ENCODE data around the gene AXDND1. TPM values are rescaled to one million over a fixed set of nuclear protein-coding genes. Genes with fewer than 3 reads are reported as not detected.

The AXDND1 gene
- total and polyA plus RNA-seq, 2 of the 8 experiments (the other 6 are each of a cell fraction or from before 2014, with no cell fraction given) = 0.61 TPM; not detected in 1

DNA sequence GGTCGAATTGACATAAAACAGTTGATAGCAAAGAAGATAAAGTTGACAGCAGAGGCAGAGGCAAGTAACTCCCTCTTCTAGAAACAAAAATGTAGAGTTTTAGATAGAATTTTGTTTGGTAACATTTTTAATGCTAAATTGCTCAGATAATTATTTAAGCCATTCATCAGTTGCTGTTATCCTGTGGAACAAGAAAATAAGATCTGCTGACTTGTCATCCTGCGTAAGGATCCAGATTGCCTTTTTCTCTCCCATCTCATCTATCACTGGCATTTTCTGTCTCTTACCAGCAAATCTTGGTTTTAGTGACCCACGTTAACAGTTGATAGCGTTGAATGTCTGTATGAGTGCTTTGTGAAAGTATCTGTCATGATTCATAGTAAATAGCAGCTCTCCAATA lies 42.3 kb upstream of the AXDND1 start:
- ChIA-PET CTCF (ENCODE audit: partially characterized antibody) (no interaction called here), POLR2A (ENCODE audit: partially characterized antibody) (no interaction called here)
- H3K27ac ChIP-seq (ENCODE audit: low read depth, low read length) = no peak overlapping the region
- no peak overlapping the region for H2BK12ac ChIP-seq (ENCODE audit: low read depth, low read length)
- FAIRE-seq (no peak), DNase-seq (ENCODE audit: low read depth in 1 of 2, low spot score in 2 of 2) (no peak)
- H3K4me2 ChIP-seq (ENCODE audit: insufficient read depth in 1 of 2, low read depth in 2 of 2, low read length in 2 of 2) = no peak overlapping the region
- no peaks in the 10 kb centered on the region for H4K20me1 ChIP-seq (replicated peaks in 1 of 2; ENCODE audit: control insufficient read depth in 1 of 2, insufficient read depth in 2 of 2, low read length in 2 of 2)
- H3K56ac ChIP-seq (replicated peaks; ENCODE audit: insufficient read length, low read depth, low read length) = no peak overlapping the region
- H4K8ac ChIP-seq (ENCODE audit: extremely low read depth, insufficient read depth, low read length) = no peak overlapping the region
- H3K9ac ChIP-seq (replicated peaks in 1 of 4; ENCODE audit: extremely low read depth in 1 of 4, low read depth in 3 of 4, low read length in 3 of 4) = no peak overlapping the region
- 84% methylated on average over 4 of the region's 4 CpGs; no CpG with 5 or more reads in 1 of the 2 experiments for WGBS, 2 experiments (ENCODE audit: extremely low coverage in 1 of 2, insufficient coverage in 1 of 2, insufficient read length in 1 of 2, insufficient replicate concordance in 2 of 2, low coverage in 1 of 2, low lambda C conversion rate in 2 of 2, missing lambda C conversion rate in 1 of 2)
- no peaks in the 10 kb centered on the region for H3K79me2 ChIP-seq (ENCODE audit: control insufficient read depth in 1 of 2, insufficient read depth in 2 of 2, low read length in 2 of 2)
- no peak overlapping the region for H2AFZ ChIP-seq (ENCODE audit: low read length)
- no peaks in the 10 kb centered on the region for H3K27me3 ChIP-seq (replicated peaks in 1 of 4; ENCODE audit: control insufficient read depth in 3 of 4, extremely low read depth in 1 of 4, insufficient read depth in 3 of 4, low read length in 3 of 4)
- H3K4me1 ChIP-seq (replicated peaks in 1 of 4; ENCODE audit: control insufficient read depth in 3 of 4, insufficient read depth in 4 of 4, low read length in 3 of 4) = no peaks in the 10 kb centered on the region
- H2BK120ac ChIP-seq (replicated peaks; ENCODE audit: low read depth, low read length) = no peak overlapping the region
- H3K9me3 ChIP-seq (ENCODE audit: insufficient read depth in 2 of 2, low read depth in 1 of 2, low read length in 1 of 2) = no peaks in the 10 kb centered on the region
- H3K18ac ChIP-seq (ENCODE audit: extremely low read depth, low read length) = no peak overlapping the region
- H2BK20ac ChIP-seq (ENCODE audit: low read length) = no peak overlapping the region
- H4K91ac ChIP-seq (replicated peaks; ENCODE audit: insufficient read length, low read length) = no peak overlapping the region
- H3K4me3 ChIP-seq (ENCODE audit: extremely low read depth in 1 of 4, insufficient read depth in 2 of 4, low read depth in 3 of 4, low read length in 4 of 4) = no peak overlapping the region
- no peak overlapping the region for H3K14ac ChIP-seq (ENCODE audit: insufficient read length)
- TF ChIP-seq SIRT6 (IDR thresholded peaks at IDR 0.05; ENCODE audit: low read length) (no peak), HDAC6 (IDR thresholded peaks at IDR 0.05; ENCODE audit: low read depth, low read length) (no peak), CHD1 (IDR thresholded peaks at IDR 0.05; ENCODE audit: low read depth, low read length) (no peak), TEAD4 (IDR thresholded peaks at IDR 0.05; ENCODE audit: low read depth, low read length) (no peak), NANOG (IDR thresholded peaks at IDR 0.05; ENCODE audit: insufficient read depth, low read depth, low read length, poor library complexity, severe bottlenecking) (no peak), SRF (IDR thresholded peaks at IDR 0.05; ENCODE audit: low read depth, low read length) (no peak)
- H3K36me3 ChIP-seq (ENCODE audit: control insufficient read depth in 2 of 4, insufficient read depth in 4 of 4, low read length in 3 of 4) = no peaks in the 10 kb centered on the region
- no peak overlapping the region for H4K5ac ChIP-seq (ENCODE audit: insufficient read length, low read depth, low read length)
- no peak overlapping the region for H2BK15ac ChIP-seq (ENCODE audit: low read length)
- H2BK5ac ChIP-seq (ENCODE audit: low read depth, low read length) = no peak overlapping the region
- H3K4ac ChIP-seq (replicated peaks; ENCODE audit: insufficient read length, low read depth, low read length) = no peak overlapping the region
- no peak overlapping the region for H3K23ac ChIP-seq (ENCODE audit: insufficient read length)
- no peaks in the 10 kb centered on the region for H3K79me1 ChIP-seq (ENCODE audit: low read depth, low read length)
- H3K23me2 ChIP-seq (ENCODE audit: low read depth, low read length) = no peaks in the 10 kb centered on the region
- H2AK5ac ChIP-seq (ENCODE audit: low read depth, low read length) = no peak overlapping the region
